Aorta (tissue), 5 donors: ENCODE data around the gene TMEM72. TPM values are rescaled to one million over a fixed set of nuclear protein-coding genes. Genes with fewer than 3 reads are reported as not detected.

ENCODE experiments used
- ATAC-seq: fragments of 200-7000 bp; cut with Tn5 transposase; one replicate; pipeline ENCODE4 v1.9.1; 2022; ENCODE audit warnings: moderate library complexity; ENCODE audit not compliant: low FRiP score
- DNase-seq, 2 donors: peaks; one replicate each; pipeline ENCODE4 v3.0.0-alpha.2; 2020
- H3K27ac ChIP-seq, 2 donors: one replicate each; pipeline ENCODE4 v1.5.1; 2013; ENCODE audit warnings: low read length in 2 of 2, mild to moderate bottlenecking in 2 of 2, moderate library complexity in 2 of 2, control low read depth in 1 of 2, inconsistent platforms in 1 of 2, low read depth in 1 of 2
- H3K27me3 ChIP-seq, 2 donors: one replicate each; pipeline ENCODE4 v1.6.1; 2013; ENCODE audit warnings: control low read depth in 1 of 2, low read length in 1 of 2, mild to moderate bottlenecking in 1 of 2, moderate library complexity in 1 of 2; ENCODE audit not compliant: insufficient read depth in 2 of 2, control insufficient read depth in 1 of 2
- H3K36me3 ChIP-seq, 2 donors: one replicate each; pipeline ENCODE4 v1.6.1; 2013; ENCODE audit warnings: control low read depth in 1 of 2, low read length in 1 of 2, mild to moderate bottlenecking in 1 of 2; ENCODE audit not compliant: insufficient read depth in 2 of 2, control insufficient read depth in 1 of 2
- H3K4me1 ChIP-seq, 2 donors: one replicate each; pipeline ENCODE4 v1.6.1; 2013; ENCODE audit warnings: low read length in 2 of 2, control low read depth in 1 of 2, mild to moderate bottlenecking in 1 of 2, moderate library complexity in 1 of 2; ENCODE audit not compliant: insufficient read depth in 2 of 2, control insufficient read depth in 1 of 2
- H3K4me3 ChIP-seq, 2 donors: one replicate each; pipeline ENCODE4 v1.5.1; 2013; ENCODE audit warnings: low read length in 2 of 2, control low read depth in 1 of 2, mild to moderate bottlenecking in 1 of 2
- H3K9me3 ChIP-seq: one replicate; pipeline ENCODE4 v1.6.1; 2013; ENCODE audit warnings: mild to moderate bottlenecking, low read length; ENCODE audit not compliant: control insufficient read depth
- WGBS, 2 donors: extraction: QIAGEN DNeasy Blood & Tissue Kit; methylation state at CpG; one replicate each; pipeline ENCODE4 v1.1.7; 2013; 5-methylcytosine and 5-hydroxymethylcytosine counted together
- intact Hi-C, 2 donors: fragments of 100-400 bp; cut with DNase I; formaldehyde crosslinking; loops; one replicate each; pipeline versions ENCODE4 v1.14.2 to v1.15.0; 2022
- polyA plus RNA-seq, 2 donors: library from polyadenylated mRNA; stranded (reverse); fragments of 200-250 nt; gene quantifications; one replicate each; pipeline ENCODE4 v1.2.3, GENCODE V29; 2013
- total RNA-seq, 2 donors: library from RNA; stranded (reverse); fragmentation: NEBNext Ultra II Directional; extraction: Animal tissue kit (Norgen Biotek cat#: 25700); gene quantifications; one replicate each; pipeline ENCODE4 v1.2.1, GENCODE V29; 2021
- donor health status: healthy with polysubstance abuse.
- donor health status: Bipolar disorder and iron deficiency.
- donor health status: DM: no; HTN: no; CAD: no.
- donor health status: DM: no; HTN: no; CAD: no.
- donor health status: DM: yes; HTN: yes; CAD: no.

Gene TMEM72
- total and polyA plus RNA-seq, 4 donors, result not detected

GRCh38 chr10:44984671-44985101 is 73.5 kb downstream of the TMEM72 start:
- DNase-seq, result peak in 1 of 2 donors; percentile 50
- Histone ChIP-seq H3K27ac (peak overlapping the region in 1 of 2 donors; percentile 50), H3K4me3 (no peak overlapping the region), H3K27me3 (no peaks in the 10 kb centered on the region), H3K36me3 (no peaks in the 10 kb centered on the region), H3K9me3 (no peaks in the 10 kb centered on the region), H3K4me1 (peaks cover 0 to 5% of the 10 kb centered on the region in 2 donors)
- ATAC-seq, result no peak
- intact Hi-C loops, result loop anchor here in 1 of 2 donors (5.0 kb wide), 1 partner anchor 1162 kb away; no protein-coding TSS in a partner anchor
- WGBS, 2 donors, result 80 to 85% methylated on average over 15 of the region's 15 CpGs

- Histone ChIP-seq H3K36me3 (no peaks in the 10 kb centered on the region), H3K27ac (peak overlapping the region; percentile 47 to 86), H3K4me3 (no peak overlapping the region), H3K9me3 (no peaks in the 10 kb centered on the region), H3K27me3 (no peaks in the 10 kb centered on the region), H3K4me1 (peaks cover 0 to 5% of the 10 kb centered on the region in 2 donors)
- WGBS, 2 donors, result 18 to 28% methylated on average over 9 of the region's 9 CpGs
- DNase-seq (no peak), ATAC-seq (no peak)
- intact Hi-C loops, result no loop called here
Observed at GRCh38 chr10:44985175-44985681, 74.1 kb downstream of the TMEM72 start.

GRCh38 chr10:44986179-44986578 is 75.0 kb downstream of the TMEM72 start:
- Histone ChIP-seq H3K27ac (peak overlapping the region; percentile 50 to 88), H3K4me1 (peaks cover 0 to 5% of the 10 kb centered on the region in 2 donors), H3K36me3 (no peaks in the 10 kb centered on the region), H3K27me3 (no peaks in the 10 kb centered on the region), H3K4me3 (no peak overlapping the region), H3K9me3 (no peaks in the 10 kb centered on the region)
- intact Hi-C loops, result no loop called here
- DNase-seq (no peak), ATAC-seq (no peak)
- WGBS, 2 donors, result 30% methylated on average over 3 of the region's 3 CpGs

Other genes with a start within 250 kb of the TMEM72 start
- gene RASSF4, start 48.5 kb downstream of the TMEM72 start, total RNA-seq, result 10 to 100 TPM; 26.7 to 82.1 TPM
- gene RASSF4, start 48.5 kb downstream of the TMEM72 start, polyA plus RNA-seq, result 10 to 100 TPM; 13.5 to 32.0 TPM
- 100 to 1,000 TPM in 1 of 2 donors, 10 to 100 TPM in 1; 84.2 to 254 TPM for gene DEPP1, start 67.5 kb downstream of the TMEM72 start, total RNA-seq
- gene DEPP1, start 67.5 kb downstream of the TMEM72 start, polyA plus RNA-seq, result 100 to 1,000 TPM in 1 of 2 donors, 10 to 100 TPM in 1; 55.2 to 492 TPM
- gene ZNF22, start 89.6 kb downstream of the TMEM72 start, total RNA-seq, result 10 to 100 TPM; 19.6 to 20.9 TPM
- 10 to 100 TPM; 12.4 to 20.3 TPM for gene ZNF22, start 89.6 kb downstream of the TMEM72 start, polyA plus RNA-seq